SK-N-MC (cell line): ENCODE data around the gene GDNF.

Source experiments
- DNase-seq: peaks from one replicate; pipeline ENCODE4 v3.0.0-alpha.2; 2011; ENCODE audit warnings: low read depth, low spot score
- H3K27ac ChIP-seq: fragments of 200-600 bp; sonication (generic); 2 replicates; pipeline ENCODE4 v1.5.1; 2016; ENCODE audit warnings: mixed run types
- H3K36me3 ChIP-seq: fragments of 200-600 bp; sonication (generic); 2 replicates; pipeline ENCODE4 v1.6.1; 2017; ENCODE audit warnings: antibody characterized with exemption, low read length, mixed read lengths; ENCODE audit not compliant: insufficient read depth
- H3K4me3 ChIP-seq: fragments of 200-600 bp; sonication (generic); 2 replicates; pipeline ENCODE4 v1.5.1; 2016
- H3K9ac ChIP-seq: fragments of 200-600 bp; sonication (generic); 2 replicates; pipeline ENCODE4 v1.8.0; 2017; ENCODE audit warnings: mixed run types, mixed read lengths; ENCODE audit not compliant: insufficient read length
- H3K9me3 ChIP-seq: fragments of 200-600 bp; sonication (generic); 2 replicates; pipeline ENCODE4 v1.6.1; 2017; ENCODE audit warnings: low read depth, mild to moderate bottlenecking, antibody characterized with exemption, low read length, moderate library complexity, mixed read lengths
- EZH2 ChIP-seq: fragments of 200-600 bp; sonication (generic); IDR thresholded peaks from one replicate; pipeline ENCODE4 v1.6.1; 2017; ENCODE audit warnings: antibody characterized with exemption
- FOXP2 ChIP-seq: optimal IDR thresholded peaks from 2 replicates; pipeline ENCODE3; 2011; ENCODE audit warnings: mild to moderate bottlenecking, moderate library complexity; ENCODE audit not compliant: insufficient read depth; ENCODE audit errors: extremely low read length, control extremely low read depth
- POLR2AphosphoS5 ChIP-seq: IDR thresholded peaks from 2 replicates; pipeline ENCODE4 v1.6.1; 2012; ENCODE audit warnings: mild to moderate bottlenecking, low read depth, low read length, borderline replicate concordance

GDNF gene

GRCh38 chr5:37851305-37851704 lies 11.5 kb upstream of the GDNF start:
- no peak for TF ChIP-seq FOXP2
- TF ChIP-seq EZH2: no peak
- no peak for TF ChIP-seq POLR2AphosphoS5
- no peak for DNase-seq
- Histone ChIP-seq H3K9me3 (0 out of 2 replicates have a peak, but pooled peaks cover 4% of the 10 kb centered on the region), H3K27ac (no peak overlapping the region), H3K4me3 (no peak overlapping the region), H3K36me3 (no peaks in the 10 kb centered on the region), H3K9ac (no peak overlapping the region)

GRCh38 chr5:37850226-37850865 lies 10.5 kb upstream of the GDNF start:
- H3K36me3 ChIP-seq: no peaks in the 10 kb centered on the region
- H3K9me3 ChIP-seq: 0 out of 2 replicates have a peak, but pooled peaks cover 4% of the 10 kb centered on the region
- TF ChIP-seq EZH2 (no peak), FOXP2 (no peak), POLR2AphosphoS5 (no peak)
- H3K9ac ChIP-seq: no peak overlapping the region
- H3K27ac ChIP-seq: peak overlapping the region; percentile 5; the same call in 1 of the 2 replicates
- no peak overlapping the region for H3K4me3 ChIP-seq
- DNase-seq: no peak

- Histone ChIP-seq H3K9ac (no peak overlapping the region), H3K9me3 (no peaks in the 10 kb centered on the region), H3K4me3 (no peak overlapping the region), H3K36me3 (no peaks in the 10 kb centered on the region), H3K27ac (peak overlapping the region; percentile 5; the same call in 1 of the 2 replicates)
- no peak for TF ChIP-seq FOXP2
- TF ChIP-seq EZH2: no peak
- TF ChIP-seq POLR2AphosphoS5: no peak
- DNase-seq: no peak
Measured at GRCh38 chr5:37849641-37850040, 9.8 kb upstream of the GDNF start.

- no peak for DNase-seq
- Histone ChIP-seq H3K9ac (no peak overlapping the region), H3K27ac (no peak overlapping the region), H3K4me3 (no peak overlapping the region), H3K36me3 (no peaks in the 10 kb centered on the region), H3K9me3 (no peaks in the 10 kb centered on the region)
- TF ChIP-seq POLR2AphosphoS5 (no peak), FOXP2 (peak; percentile 7)
Measured at GRCh38 chr5:37847978-37848425, 8.2 kb upstream of the GDNF start.

GRCh38 chr5:37846786-37847310 lies 7.0 kb upstream of the GDNF start:
- H3K4me3 ChIP-seq: no peak overlapping the region
- H3K36me3 ChIP-seq: no peaks in the 10 kb centered on the region
- no peak for DNase-seq
- H3K27ac ChIP-seq: no peak overlapping the region
- TF ChIP-seq EZH2: no peak
- TF ChIP-seq FOXP2: no peak
- no peak for TF ChIP-seq POLR2AphosphoS5
- no peak overlapping the region for H3K9ac ChIP-seq
- H3K9me3 ChIP-seq: no peaks in the 10 kb centered on the region

GRCh38 chr5:37844009-37844408 lies 4.2 kb upstream of the GDNF start:
- Histone ChIP-seq H3K9me3 (no peaks in the 10 kb centered on the region), H3K27ac (no peak overlapping the region), H3K9ac (no peak overlapping the region), H3K4me3 (no peak overlapping the region), H3K36me3 (no peaks in the 10 kb centered on the region)
- TF ChIP-seq FOXP2: no peak
- TF ChIP-seq EZH2: no peak
- TF ChIP-seq POLR2AphosphoS5: no peak
- DNase-seq: no peak

- H3K9ac ChIP-seq: no peak overlapping the region
- no peak overlapping the region for H3K4me3 ChIP-seq
- H3K36me3 ChIP-seq: no peaks in the 10 kb centered on the region
- H3K27ac ChIP-seq: no peak overlapping the region
- DNase-seq: no peak
- no peaks in the 10 kb centered on the region for H3K9me3 ChIP-seq
- no peak for TF ChIP-seq EZH2
- no peak for TF ChIP-seq POLR2AphosphoS5
- TF ChIP-seq FOXP2: no peak
Measured at GRCh38 chr5:37842048-37842447, 2.2 kb upstream of the GDNF start.

GRCh38 chr5:37841203-37841602 lies 1.4 kb upstream of the GDNF start:
- Histone ChIP-seq H3K9me3 (no peaks in the 10 kb centered on the region), H3K27ac (no peak overlapping the region), H3K36me3 (no peaks in the 10 kb centered on the region), H3K4me3 (no peak overlapping the region), H3K9ac (no peak overlapping the region)
- TF ChIP-seq EZH2 (no peak), FOXP2 (no peak), POLR2AphosphoS5 (no peak)
- DNase-seq: no peak
